H1 (cell line): ENCODE results near the gene BTNL2. TPM values are rescaled to one million over a fixed set of nuclear protein-coding genes. Genes with fewer than 3 reads are reported as not detected.

ENCODE experiments used
- HDAC2 ChIP-seq, 2 experiments: fragments of 300-600 bp in 1 of 2; sonication (generic) in 1 of 2; IDR thresholded peaks; 2 replicates each; pipeline ENCODE4 v1.6.1; 2011 to 2012; ENCODE audit warnings: low read depth in 2 of 2, low read length in 2 of 2, mild to moderate bottlenecking in 2 of 2, moderate library complexity in 2 of 2, borderline replicate concordance in 1 of 2, inconsistent platforms in 1 of 2
- ZNF274 ChIP-seq: IDR thresholded peaks from 2 replicates; pipeline ENCODE4 v1.7.0; 2012; ENCODE audit warnings: low read length, borderline replicate concordance; ENCODE audit errors: extremely low read depth
- polyA plus RNA-seq, 7 experiments: library from polyadenylated mRNA; depleted of rRNA in 3 of 7; stranded (reverse) in 5 of 7; unstranded in 2 of 7; fragments of >200 nt in 5 of 7; fragments of 200-250 nt in 2 of 7; gene quantifications; 1 replicate in 5 of 7; 2 replicates in 1 of 7; 4 replicates in 1 of 7; pipeline versions ENCODE4 v1.2.1 to v1.2.3, GENCODE V29; 2011 to 2013; ENCODE audit warnings: missing spikeins in 2 of 7, mixed read lengths in 2 of 7
- total RNA-seq: library from RNA; stranded (reverse); fragmentation: NEBNext Ultra II Directional; extraction: Animal tissue kit (Norgen Biotek cat#: 25700); gene quantifications from 2 replicates; pipeline ENCODE4 v1.2.1, GENCODE V29; 2021
- TF ChIP-seq, protein P1 (sequence below): IDR thresholded peaks from 2 replicates; pipeline ENCODE4 v1.6.1; 2012; ENCODE audit warnings: inconsistent platforms

The BTNL2 gene
- total and polyA plus RNA-seq, 2 of the 8 experiments (the other 6 are each of a cell fraction or from before 2014, with no cell fraction given): not detected

DNA sequence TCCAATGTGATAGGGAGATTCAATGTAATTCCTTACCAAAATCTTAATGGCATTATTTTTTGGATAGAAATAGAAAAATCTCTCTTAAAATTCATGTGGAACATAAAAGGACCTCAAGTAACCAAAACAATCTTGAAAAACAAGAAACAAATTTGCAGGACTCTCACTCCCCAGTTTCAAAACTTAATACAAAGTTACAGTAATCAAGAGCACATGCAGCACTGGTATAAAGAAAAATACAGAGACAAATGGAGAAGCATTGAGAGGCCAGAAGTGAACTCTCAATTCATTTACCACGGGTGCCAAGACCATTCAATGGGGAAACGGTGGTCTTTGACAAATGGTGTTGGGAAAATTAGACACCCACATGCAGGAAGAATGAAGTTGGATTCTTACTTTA, 27.4 kb downstream of the BTNL2 start (continued):
- TF ChIP-seq, protein P1, sequence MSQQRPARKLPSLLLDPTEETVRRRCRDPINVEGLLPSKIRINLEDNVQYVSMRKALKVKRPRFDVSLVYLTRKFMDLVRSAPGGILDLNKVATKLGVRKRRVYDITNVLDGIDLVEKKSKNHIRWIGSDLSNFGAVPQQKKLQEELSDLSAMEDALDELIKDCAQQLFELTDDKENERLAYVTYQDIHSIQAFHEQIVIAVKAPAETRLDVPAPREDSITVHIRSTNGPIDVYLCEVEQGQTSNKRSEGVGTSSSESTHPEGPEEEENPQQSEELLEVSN: no peak
- TF ChIP-seq HDAC2 (IDR thresholded peaks at IDR 0.05; ENCODE audit: borderline replicate concordance in 1 of 2, low read depth in 2 of 2, low read length in 2 of 2) (no peak), ZNF274 (no peak)
